Loucy (cell line): ENCODE results near the gene SLC9B1.
A peak's percentile ranks its signal among the peaks of the same experiment; 100 is the strongest.

Experiments
- H2AFZ ChIP-seq: fragments of 200-600 bp; sonication (generic); 2 replicates; pipeline ENCODE4 v1.6.0; 2016; ENCODE audit warnings: antibody characterized with exemption, mild to moderate bottlenecking, low read length, moderate library complexity
- H3F3A ChIP-seq: fragments of 200-600 bp; 2 replicates; pipeline ENCODE4 v1.6.0; 2016; ENCODE audit warnings: antibody characterized with exemption, low read depth, mild to moderate bottlenecking
- H3K27me3 ChIP-seq: fragments of 200-600 bp; sonication (generic); 2 replicates; pipeline ENCODE4 v1.6.1; 2014; ENCODE audit warnings: low read length, mild to moderate bottlenecking; ENCODE audit not compliant: insufficient read depth, poor library complexity, severe bottlenecking
- H3K36me3 ChIP-seq: fragments of 200-600 bp; sonication (generic); 2 replicates; pipeline ENCODE4 v1.6.1; 2016; ENCODE audit warnings: low read length; ENCODE audit not compliant: insufficient read depth
- H3K4me1 ChIP-seq: fragments of 200-600 bp; sonication (generic); 2 replicates; pipeline ENCODE4 v1.5.1; 2014; ENCODE audit warnings: low read length, mild to moderate bottlenecking; ENCODE audit not compliant: insufficient read depth, poor library complexity, severe bottlenecking
- H3K4me2 ChIP-seq: fragments of 200-600 bp; sonication (generic); 2 replicates; pipeline ENCODE4 v1.6.0; 2014; ENCODE audit warnings: antibody characterized with exemption, low read length, low read depth, mild to moderate bottlenecking; ENCODE audit not compliant: poor library complexity, severe bottlenecking
- H3K4me3 ChIP-seq: fragments of 200-600 bp; sonication (generic); 2 replicates; pipeline ENCODE4 v1.5.1; 2014; ENCODE audit warnings: low read length, mild to moderate bottlenecking, mixed read lengths; ENCODE audit not compliant: poor library complexity, severe bottlenecking
- H3K79me2 ChIP-seq: fragments of 200-600 bp; sonication (generic); 2 replicates; pipeline ENCODE4 v1.6.1; 2014; ENCODE audit warnings: low read length; ENCODE audit not compliant: insufficient read depth
- H3K9ac ChIP-seq: fragments of 200-600 bp; sonication (generic); 2 replicates; pipeline ENCODE4 v1.6.0; 2014; ENCODE audit warnings: mild to moderate bottlenecking, low read depth, low read length, moderate library complexity; ENCODE audit not compliant: poor library complexity, severe bottlenecking
- H3K9me2 ChIP-seq: fragments of 200-600 bp; sonication (generic); replicated peaks from 2 replicates; pipeline ENCODE4 v1.6.1; 2016; ENCODE audit warnings: low read depth, low read length, mixed read lengths
- H3K9me3 ChIP-seq: fragments of 200-600 bp; sonication (generic); 2 replicates; pipeline ENCODE4 v1.6.1; 2014; ENCODE audit warnings: mild to moderate bottlenecking, antibody characterized with exemption, low read length, low read depth; ENCODE audit not compliant: insufficient read depth
- H4K20me1 ChIP-seq: fragments of 200-600 bp; sonication (generic); 2 replicates; pipeline ENCODE4 v1.6.0; 2014; ENCODE audit warnings: antibody characterized with exemption, low read length, mild to moderate bottlenecking; ENCODE audit not compliant: insufficient read depth, poor library complexity, severe bottlenecking
- EZH2phosphoT487 ChIP-seq: fragments of 200-600 bp; IDR thresholded peaks from 2 replicates; pipeline ENCODE4 v1.6.1; 2018; ENCODE audit warnings: antibody characterized with exemption, mild to moderate bottlenecking, moderate library complexity, borderline replicate concordance
- TF ChIP-seq, protein P1 (sequence below): fragments of 200-600 bp; sonication (generic); conservative IDR thresholded peaks from 2 replicates; pipeline ENCODE4 v1.5.1; 2014; ENCODE audit warnings: mild to moderate bottlenecking, antibody characterized with exemption, low read length

The SLC9B1 gene, protein sequence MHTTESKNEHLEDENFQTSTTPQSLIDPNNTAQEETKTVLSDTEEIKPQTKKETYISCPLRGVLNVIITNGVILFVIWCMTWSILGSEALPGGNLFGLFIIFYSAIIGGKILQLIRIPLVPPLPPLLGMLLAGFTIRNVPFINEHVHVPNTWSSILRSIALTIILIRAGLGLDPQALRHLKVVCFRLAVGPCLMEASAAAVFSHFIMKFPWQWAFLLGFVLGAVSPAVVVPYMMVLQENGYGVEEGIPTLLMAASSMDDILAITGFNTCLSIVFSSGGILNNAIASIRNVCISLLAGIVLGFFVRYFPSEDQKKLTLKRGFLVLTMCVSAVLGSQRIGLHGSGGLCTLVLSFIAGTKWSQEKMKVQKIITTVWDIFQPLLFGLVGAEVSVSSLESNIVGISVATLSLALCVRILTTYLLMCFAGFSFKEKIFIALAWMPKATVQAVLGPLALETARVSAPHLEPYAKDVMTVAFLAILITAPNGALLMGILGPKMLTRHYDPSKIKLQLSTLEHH

DNA sequence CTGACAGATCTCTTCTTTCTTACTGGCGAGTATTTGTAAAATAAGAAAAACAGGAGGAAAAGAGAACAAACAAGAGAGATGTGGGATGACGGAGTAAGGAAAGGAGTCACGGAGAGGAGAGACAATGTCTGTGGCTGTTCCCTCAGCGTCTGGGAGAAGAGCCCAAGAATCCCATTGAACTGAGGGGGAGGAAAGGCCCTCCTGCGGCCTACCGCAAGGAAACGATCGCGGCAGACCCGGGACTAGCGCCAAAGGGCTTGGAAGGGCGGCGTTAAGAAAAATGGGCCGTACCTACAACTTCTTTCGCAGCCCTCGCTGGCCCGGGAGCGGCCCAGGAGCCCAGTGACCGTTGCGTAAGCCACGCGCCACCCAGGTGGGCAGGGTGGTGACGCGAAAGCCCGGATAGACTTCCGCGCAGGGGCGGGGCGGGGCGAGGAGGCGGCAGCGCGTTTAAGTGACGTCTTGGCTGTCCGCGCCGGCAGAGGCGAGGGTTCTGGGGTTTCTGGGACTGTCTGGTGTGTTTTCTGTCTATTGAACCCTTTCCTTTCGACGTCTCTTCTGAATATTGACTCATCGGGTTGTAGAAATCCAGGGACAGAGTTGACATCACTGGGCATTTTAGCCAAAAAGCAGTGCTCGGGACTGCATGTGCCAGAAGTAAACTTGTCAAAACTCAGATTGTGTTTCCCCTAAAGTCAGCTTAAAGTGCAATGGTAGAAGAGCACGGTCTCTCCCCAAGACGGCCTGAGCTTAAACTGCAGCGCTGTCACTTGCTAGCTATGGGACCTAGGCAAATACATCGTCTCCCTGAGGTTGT lies at the start of gene SLC9B1:
SLC9B1 (minus strand) TSS at position 398 of the 817 bp plus-strand sequence. CDS start 27,994 bp downstream, outside the sequence.
- H3K4me2 ChIP-seq, result peak within 1 kb of the TSS; percentile 80
- peak within 1 kb of the TSS; percentile 76 for H3K4me3 ChIP-seq
- peak within 1 kb of the TSS; percentile 78 for H3K9ac ChIP-seq
- no peaks in the 10 kb centered on the region for H3F3A ChIP-seq
- no peaks in the 10 kb centered on the region for H3K79me2 ChIP-seq
- H3K9me2 ChIP-seq, result no peaks in the 10 kb centered on the region
- H3K9me3 ChIP-seq, result no peaks in the 10 kb centered on the region
- peak within 1 kb of the TSS; percentile 86 for H2AFZ ChIP-seq
- no peaks in the 10 kb centered on the region for H3K36me3 ChIP-seq
- H4K20me1 ChIP-seq, result no peaks in the 10 kb centered on the region
- peaks cover 14% of the 10 kb centered on the region for H3K4me1 ChIP-seq
- no peak for TF ChIP-seq EZH2phosphoT487
- TF ChIP-seq, protein P1, sequence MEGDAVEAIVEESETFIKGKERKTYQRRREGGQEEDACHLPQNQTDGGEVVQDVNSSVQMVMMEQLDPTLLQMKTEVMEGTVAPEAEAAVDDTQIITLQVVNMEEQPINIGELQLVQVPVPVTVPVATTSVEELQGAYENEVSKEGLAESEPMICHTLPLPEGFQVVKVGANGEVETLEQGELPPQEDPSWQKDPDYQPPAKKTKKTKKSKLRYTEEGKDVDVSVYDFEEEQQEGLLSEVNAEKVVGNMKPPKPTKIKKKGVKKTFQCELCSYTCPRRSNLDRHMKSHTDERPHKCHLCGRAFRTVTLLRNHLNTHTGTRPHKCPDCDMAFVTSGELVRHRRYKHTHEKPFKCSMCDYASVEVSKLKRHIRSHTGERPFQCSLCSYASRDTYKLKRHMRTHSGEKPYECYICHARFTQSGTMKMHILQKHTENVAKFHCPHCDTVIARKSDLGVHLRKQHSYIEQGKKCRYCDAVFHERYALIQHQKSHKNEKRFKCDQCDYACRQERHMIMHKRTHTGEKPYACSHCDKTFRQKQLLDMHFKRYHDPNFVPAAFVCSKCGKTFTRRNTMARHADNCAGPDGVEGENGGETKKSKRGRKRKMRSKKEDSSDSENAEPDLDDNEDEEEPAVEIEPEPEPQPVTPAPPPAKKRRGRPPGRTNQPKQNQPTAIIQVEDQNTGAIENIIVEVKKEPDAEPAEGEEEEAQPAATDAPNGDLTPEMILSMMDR, result no peak
- no peaks in the 10 kb centered on the region for H3K27me3 ChIP-seq

DNA sequence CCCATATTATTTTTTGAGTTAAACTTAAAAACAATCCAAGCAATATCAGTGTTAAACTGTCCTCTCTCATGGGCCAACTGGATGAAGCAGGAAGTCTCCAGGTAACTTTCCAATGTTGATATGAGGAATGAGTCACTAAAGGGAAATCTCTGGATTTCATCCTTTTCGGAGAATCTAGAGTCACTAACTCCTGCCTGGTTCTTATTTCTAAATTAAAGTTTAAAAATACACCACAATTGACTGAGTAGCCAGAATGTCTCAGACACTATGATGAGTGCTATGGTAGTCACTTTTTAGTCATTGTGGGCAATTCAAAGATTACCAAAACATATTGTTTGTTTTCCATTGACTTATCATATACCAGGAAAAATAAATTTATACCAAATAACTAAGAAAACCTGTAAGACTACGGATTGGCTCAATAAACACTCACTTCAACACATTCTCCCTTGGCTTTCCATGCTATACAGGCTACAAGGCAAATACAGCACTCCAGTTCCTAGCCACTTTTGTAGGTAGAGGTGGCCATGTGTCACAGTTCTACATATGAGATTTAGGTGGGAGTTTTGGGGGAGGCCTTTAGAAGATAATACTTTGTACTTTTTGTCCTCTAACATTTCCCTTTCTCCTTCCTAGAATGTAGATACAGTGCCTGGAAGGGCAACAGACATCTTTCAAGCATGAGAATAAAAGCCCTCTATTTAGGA lies 48.5 kb upstream of the SLC9B1 start:
- Histone ChIP-seq H3K9ac (no peak overlapping the region), H3K36me3 (peaks cover 9% of the 10 kb centered on the region; the same call in 1 of the 2 replicates), H3K4me2 (no peak overlapping the region), H3K9me3 (no peaks in the 10 kb centered on the region), H2AFZ (no peak overlapping the region), H3F3A (peaks cover 4% of the 10 kb centered on the region; the same call in 1 of the 2 replicates), H3K79me2 (0 out of 2 replicates have a peak, but pooled peaks cover 7% of the 10 kb centered on the region), H3K27me3 (no peaks in the 10 kb centered on the region), H4K20me1 (peaks cover 3% of the 10 kb centered on the region), H3K9me2 (no peaks in the 10 kb centered on the region), H3K4me3 (no peak overlapping the region), H3K4me1 (peaks cover 17% of the 10 kb centered on the region)
- TF ChIP-seq, protein P1, result no peak
- TF ChIP-seq EZH2phosphoT487, result no peak

DNA sequence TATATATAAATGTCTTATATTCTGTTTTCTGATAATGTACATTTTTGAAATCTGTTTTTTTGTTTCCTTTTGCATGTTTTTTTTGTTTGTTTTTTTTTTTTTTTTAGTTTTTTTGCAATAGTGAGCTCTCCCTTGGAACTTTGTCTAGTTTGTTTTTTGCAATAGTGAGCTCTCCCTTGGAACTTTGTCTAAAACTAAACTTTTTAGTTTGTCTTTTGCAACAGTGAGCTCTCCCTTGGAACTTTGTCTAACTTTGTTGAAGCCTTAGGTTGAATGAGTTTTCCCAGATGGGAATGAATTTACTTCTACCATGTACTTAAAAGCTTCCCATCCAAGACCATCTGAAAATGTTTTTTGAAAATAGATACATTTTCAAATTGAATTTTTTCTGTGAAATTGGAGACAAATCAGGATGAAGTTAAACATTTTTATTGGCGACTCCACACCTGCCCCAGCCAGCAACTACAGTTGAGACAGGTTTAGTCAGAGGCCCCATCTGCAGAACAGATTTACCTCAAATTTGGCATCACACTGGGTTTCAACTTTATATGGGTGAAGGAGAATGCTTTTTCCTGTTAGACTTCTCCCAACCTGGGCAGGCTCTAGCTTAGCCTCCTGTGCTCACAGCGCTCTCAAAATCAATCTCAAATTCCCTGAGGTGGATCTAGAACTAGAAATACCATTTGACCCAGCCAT lies 41.1 kb upstream of the SLC9B1 start:
- Histone ChIP-seq H4K20me1 (no peaks in the 10 kb centered on the region), H3K9ac (no peak overlapping the region), H2AFZ (no peak overlapping the region), H3K4me2 (no peak overlapping the region), H3K9me3 (no peaks in the 10 kb centered on the region), H3K4me3 (no peak overlapping the region), H3K79me2 (no peaks in the 10 kb centered on the region), H3K9me2 (no peaks in the 10 kb centered on the region), H3K36me3 (0 out of 2 replicates have a peak, but pooled peaks cover 3% of the 10 kb centered on the region), H3F3A (no peaks in the 10 kb centered on the region), H3K27me3 (no peaks in the 10 kb centered on the region), H3K4me1 (no peaks in the 10 kb centered on the region)
- TF ChIP-seq EZH2phosphoT487, result no peak
- TF ChIP-seq, protein P1, result no peak
